ENCODE measurements around the gene ADRM1.

GRCh38 chr20:62305149-62305764 lies 2.5 kb downstream of the ADRM1 start:
- TF ChIP-seq CTCF (IDR thresholded peaks at IDR 0.05) (no peak), EP300 (IDR thresholded peaks at IDR 0.05; ENCODE audit: low read depth) (no peak)

Data from transverse colon (tissue), 3 donors.